H1 (cell line): ENCODE results near the gene KLHL36. TPM values are rescaled to one million over a fixed set of nuclear protein-coding genes. Genes with fewer than 3 reads are reported as not detected.

Source experiments
- CHD2 ChIP-seq: IDR thresholded peaks from 2 replicates; pipeline ENCODE4 v1.6.1; 2012; ENCODE audit warnings: low read length, improper control_type of control experiment
- CHD7 ChIP-seq: fragments of 300-600 bp; sonication (generic); IDR thresholded peaks from 2 replicates; pipeline ENCODE4 v1.7.1; 2012; ENCODE audit warnings: low read length, moderate library complexity, mild to moderate bottlenecking, inconsistent platforms; ENCODE audit not compliant: insufficient replicate concordance
- MAFK ChIP-seq: IDR thresholded peaks from 2 replicates; pipeline ENCODE4 v1.6.1; 2012; ENCODE audit warnings: low read depth, mild to moderate bottlenecking, improper control_type of control experiment, low read length
- POLR2AphosphoS5 ChIP-seq: IDR thresholded peaks from 2 replicates; pipeline ENCODE4 v1.6.1; 2011; ENCODE audit warnings: low read depth, low read length
- polyA plus RNA-seq, 7 experiments: library from polyadenylated mRNA; depleted of rRNA in 3 of 7; stranded (reverse) in 5 of 7; unstranded in 2 of 7; fragments of >200 nt in 5 of 7; fragments of 200-250 nt in 2 of 7; gene quantifications; 1 replicate in 5 of 7; 2 replicates in 1 of 7; 4 replicates in 1 of 7; pipeline versions ENCODE4 v1.2.1 to v1.2.3, GENCODE V29; 2011 to 2013; ENCODE audit warnings: missing spikeins in 2 of 7, mixed read lengths in 2 of 7
- total RNA-seq: library from RNA; stranded (reverse); fragmentation: NEBNext Ultra II Directional; extraction: Animal tissue kit (Norgen Biotek cat#: 25700); gene quantifications from 2 replicates; pipeline ENCODE4 v1.2.1, GENCODE V29; 2021

Gene KLHL36
- total and polyA plus RNA-seq, 2 of the 8 experiments (the other 6 are each of a cell fraction or from before 2014, with no cell fraction given), result 22.9 to 33.6 TPM

- TF ChIP-seq CHD7, result no peak
- TF ChIP-seq CHD2, result no peak
- TF ChIP-seq POLR2AphosphoS5, result no peak
- no peak for TF ChIP-seq MAFK
- TF ChIP-seq, all 59 proteins: peak for 0
These were observed 47.7 kb upstream of the KLHL36 start (continued) for GRCh38 chr16:84600343-84601229.
